Transverse colon (tissue), 4 donors: ENCODE measurements around the gene MCOLN3. TPM values are rescaled to one million over a fixed set of nuclear protein-coding genes. Genes with fewer than 3 reads are reported as not detected.

Experiments
- DNase-seq: peaks from one replicate; pipeline ENCODE4 v3.0.0-alpha.2; 2019
- H3K27ac ChIP-seq, 4 donors: fragments of 200-600 bp; sonication (generic); 2 replicates each; pipeline ENCODE4 v1.5.1; 2016 to 2018; ENCODE audit warnings: inconsistent platforms in 4 of 4
- H3K27me3 ChIP-seq: fragments of 200-600 bp; sonication (generic); 2 replicates; pipeline ENCODE4 v1.5.1; 2017; ENCODE audit warnings: inconsistent platforms
- H3K36me3 ChIP-seq, 4 donors: fragments of 200-600 bp; sonication (generic); 2 replicates each; pipeline ENCODE4 v1.5.1; 2017 to 2019; ENCODE audit warnings: inconsistent platforms in 4 of 4
- H3K4me1 ChIP-seq, 4 donors: fragments of 200-600 bp; sonication (generic); 2 replicates each; pipeline ENCODE4 v1.5.1; 2017 to 2020; ENCODE audit warnings: inconsistent platforms in 4 of 4
- H3K4me3 ChIP-seq, 4 donors: fragments of 200-600 bp; sonication (generic); 1 replicate in 1 of 4; 2 replicates in 3 of 4; pipeline versions ENCODE4 v1.5.1 to v1.6.1; 2017 to 2019; ENCODE audit warnings: inconsistent platforms in 4 of 4
- H3K9me3 ChIP-seq, 2 donors: fragments of 200-600 bp; sonication (generic); 2 replicates each; pipeline ENCODE4 v1.5.1; 2017 to 2019; ENCODE audit warnings: inconsistent platforms in 2 of 2
- EP300 ChIP-seq: sonication (generic); formaldehyde crosslinking; IDR thresholded peaks from one replicate; pipeline ENCODE4 v1.6.1; 2017; ENCODE audit warnings: antibody characterized with exemption, low read depth
- POLR2A ChIP-seq: fragments of 450-650 bp; IDR thresholded peaks from one replicate; pipeline ENCODE4 v1.6.1; 2016; ENCODE audit warnings: antibody characterized with exemption, mild to moderate bottlenecking, moderate library complexity
- POLR2AphosphoS5 ChIP-seq, 3 donors: sonication (generic); formaldehyde crosslinking; IDR thresholded peaks; one replicate each; pipeline ENCODE4 v1.6.1; 2016; ENCODE audit warnings: antibody characterized with exemption in 3 of 3
- WGBS, 2 donors: methylation state at CpG; one replicate each; pipeline ENCODE4 v1.1.5; 2018; ENCODE audit warnings: low coverage in 1 of 2; 5-methylcytosine and 5-hydroxymethylcytosine counted together
- in situ Hi-C, 4 donors: fragments of 200-750 bp; cut with MboI; loops; one replicate each; pipeline versions ENCODE4 v1.15.0 to v1.15.1; 2017; ENCODE audit warnings: low sequenced_read_pairs in 3 of 4, low pct_ligation_motif_present in 1 of 4, low pct_unique_long_range_greater_than_20kb in 1 of 4
- intact Hi-C: fragments of 100-400 bp; cut with DNase I; formaldehyde crosslinking; loops from one replicate; pipeline ENCODE4 v1.15.1; 2023; ENCODE audit warnings: low total_unique reads
- total RNA-seq, 4 donors: library from RNA; depleted of rRNA; stranded (reverse); fragments of >200 nt; gene quantifications; one replicate each; pipeline ENCODE4 v1.1.0, GENCODE V29; 2016
- TF ChIP-seq, protein P1 (sequence below), 5 experiments: fragments of 200-600 bp in 3 of 5; fragments of 450-650 bp in 2 of 5; sonication (generic) in 3 of 5; IDR thresholded peaks; 1 replicate in 2 of 5; 2 replicates in 3 of 5; pipeline ENCODE4 v1.5.1; 2016 to 2017; ENCODE audit warnings: antibody characterized with exemption in 5 of 5, inconsistent platforms in 3 of 5, mild to moderate bottlenecking in 2 of 5, moderate library complexity in 1 of 5

MCOLN3 gene
- total RNA-seq, 4 donors from 2014 or later: 1.9 to 7.6 TPM; not detected in 2

- no peaks in the 10 kb centered on the region for H3K27me3 ChIP-seq
Measured at GRCh38 chr1:85078903-85079302, 30.6 kb upstream of the MCOLN3 start.

DNA sequence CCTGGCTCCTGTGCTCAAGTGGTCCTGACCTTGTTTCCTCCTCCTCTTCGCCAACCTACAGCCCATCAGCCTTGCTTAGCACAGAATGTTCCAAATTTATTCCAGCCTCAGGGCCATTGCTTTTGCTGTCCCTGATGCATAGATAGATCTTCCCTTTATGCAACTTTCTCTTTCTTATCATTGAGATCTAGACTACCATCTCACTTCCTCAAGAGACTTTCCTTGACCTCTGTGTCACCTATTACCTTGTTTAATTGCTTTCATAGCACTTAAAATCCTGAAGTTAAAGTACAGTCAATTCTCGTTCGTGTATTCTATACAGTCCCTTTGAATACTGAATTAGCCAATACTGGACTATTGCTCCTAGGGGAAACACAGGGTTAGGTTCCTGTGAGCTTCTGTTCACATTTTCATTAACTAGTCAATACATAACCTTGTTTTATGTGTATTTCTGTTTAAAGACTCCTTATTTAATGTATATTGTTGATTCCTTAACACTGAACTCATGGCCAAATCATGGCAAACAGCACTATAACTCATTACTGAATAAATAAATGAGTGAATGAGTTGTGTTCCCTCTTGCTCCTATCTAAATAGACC lies 26.2 kb upstream of the MCOLN3 start:
- Histone ChIP-seq H3K36me3 (no peaks in the 10 kb centered on the region), H3K4me1 (no peaks in the 10 kb centered on the region), H3K27ac (no peak overlapping the region), H3K9me3 (peaks cover 0 to 4% of the 10 kb centered on the region in 2 donors), H3K27me3 (no peaks in the 10 kb centered on the region), H3K4me3 (no peak overlapping the region)
- 90 to 93% methylated on average over 3 of the region's 3 CpGs for WGBS, 2 donors
- in situ Hi-C loops: no loop called here
- intact Hi-C loops: no loop called here
- no peak for DNase-seq
- no peak for TF ChIP-seq POLR2A
- TF ChIP-seq, protein P1, sequence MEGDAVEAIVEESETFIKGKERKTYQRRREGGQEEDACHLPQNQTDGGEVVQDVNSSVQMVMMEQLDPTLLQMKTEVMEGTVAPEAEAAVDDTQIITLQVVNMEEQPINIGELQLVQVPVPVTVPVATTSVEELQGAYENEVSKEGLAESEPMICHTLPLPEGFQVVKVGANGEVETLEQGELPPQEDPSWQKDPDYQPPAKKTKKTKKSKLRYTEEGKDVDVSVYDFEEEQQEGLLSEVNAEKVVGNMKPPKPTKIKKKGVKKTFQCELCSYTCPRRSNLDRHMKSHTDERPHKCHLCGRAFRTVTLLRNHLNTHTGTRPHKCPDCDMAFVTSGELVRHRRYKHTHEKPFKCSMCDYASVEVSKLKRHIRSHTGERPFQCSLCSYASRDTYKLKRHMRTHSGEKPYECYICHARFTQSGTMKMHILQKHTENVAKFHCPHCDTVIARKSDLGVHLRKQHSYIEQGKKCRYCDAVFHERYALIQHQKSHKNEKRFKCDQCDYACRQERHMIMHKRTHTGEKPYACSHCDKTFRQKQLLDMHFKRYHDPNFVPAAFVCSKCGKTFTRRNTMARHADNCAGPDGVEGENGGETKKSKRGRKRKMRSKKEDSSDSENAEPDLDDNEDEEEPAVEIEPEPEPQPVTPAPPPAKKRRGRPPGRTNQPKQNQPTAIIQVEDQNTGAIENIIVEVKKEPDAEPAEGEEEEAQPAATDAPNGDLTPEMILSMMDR (IDR thresholded peaks at IDR 0.05): no peak
- no peak for TF ChIP-seq EP300
- no peak for TF ChIP-seq POLR2AphosphoS5 (IDR thresholded peaks at IDR 0.05)

More at GRCh38 chr1:85078903-85079302, 30.6 kb upstream of the MCOLN3 start:
- intact Hi-C loops (no loop called here), in situ Hi-C loops (no loop called here)
- DNase-seq: no peak
- TF ChIP-seq, protein P1 (IDR thresholded peaks at IDR 0.05): no peak
- no peak for TF ChIP-seq POLR2AphosphoS5 (IDR thresholded peaks at IDR 0.05)
- WGBS, 2 donors: 30 to 44% methylated on average over 3 of the region's 3 CpGs
- no peaks in the 10 kb centered on the region for H3K36me3 ChIP-seq
- H3K4me1 ChIP-seq: no peaks in the 10 kb centered on the region
- H3K4me3 ChIP-seq: no peak overlapping the region
- H3K27ac ChIP-seq: no peak overlapping the region
- H3K9me3 ChIP-seq: peaks cover 0 to 4% of the 10 kb centered on the region in 2 donors

- WGBS, 2 donors: 94 to 100% methylated on average over 2 to 3 of the region's 3 CpGs
- in situ Hi-C loops: no loop called here
Measured at GRCh38 chr1:85070972-85071492, 22.7 kb upstream of the MCOLN3 start.

GRCh38 chr1:85068846-85069245 lies 20.5 kb upstream of the MCOLN3 start:
- DNase-seq: no peak
- H3K9me3 ChIP-seq: no peaks in the 10 kb centered on the region
- TF ChIP-seq POLR2A: no peak
- TF ChIP-seq, protein P1 (IDR thresholded peaks at IDR 0.05): no peak
- TF ChIP-seq POLR2AphosphoS5 (IDR thresholded peaks at IDR 0.05): no peak
- TF ChIP-seq EP300: no peak
- 89% methylated on average over 2 of the region's 2 CpGs; no CpG with 5 or more reads in 1 of the 2 donors for WGBS, 2 donors
- H3K4me1 ChIP-seq: no peaks in the 10 kb centered on the region
- in situ Hi-C loops: no loop called here
- H3K4me3 ChIP-seq: no peak overlapping the region
- H3K36me3 ChIP-seq: no peaks in the 10 kb centered on the region
- H3K27me3 ChIP-seq: no peaks in the 10 kb centered on the region
- no peak overlapping the region for H3K27ac ChIP-seq
- intact Hi-C loops: no loop called here

More at GRCh38 chr1:85070972-85071492, 22.7 kb upstream of the MCOLN3 start:
- Histone ChIP-seq H3K4me3 (no peak overlapping the region), H3K9me3 (peaks cover 0 to 4% of the 10 kb centered on the region in 2 donors), H3K4me1 (no peaks in the 10 kb centered on the region), H3K27ac (no peak overlapping the region), H3K27me3 (no peaks in the 10 kb centered on the region), H3K36me3 (no peaks in the 10 kb centered on the region)
- DNase-seq: no peak
- intact Hi-C loops: no loop called here
- TF ChIP-seq POLR2AphosphoS5 (IDR thresholded peaks at IDR 0.05) (no peak), POLR2A (no peak), EP300 (no peak)
- TF ChIP-seq, protein P1 (IDR thresholded peaks at IDR 0.05): no peak
